WTC11 (cell line): Measurements from ENCODE around the gene FBXO21. TPM values are rescaled to one million over a fixed set of nuclear protein-coding genes. Genes with fewer than 3 reads are reported as not detected.

Experiments used
- ATAC-seq: fragments of 200-7000 bp; cut with Tn5 transposase; 2 replicates; pipeline ENCODE4 v1.10.0; 2021; ENCODE audit warnings: mild to moderate bottlenecking, moderate library complexity
- CTCF ChIA-PET: fragments of 300-600 bp; sonication (Branson Sonifier 250); formaldehyde crosslinking; loops from one replicate; lab custom pipeline; 2021; ENCODE audit warnings: antibody characterized with exemption; lab: Charles Lee
- POLR2A ChIA-PET: fragments of 350-600 bp; sonication (Branson Sonifier 250); formaldehyde crosslinking; loops from one replicate; lab custom pipeline; 2021; ENCODE audit warnings: antibody characterized with exemption; lab: Charles Lee
- DNase-seq: peaks from one replicate; pipeline ENCODE4 v3.0.0; 2021; ENCODE audit warnings: low spot score
- H3K27ac Mint-ChIP-seq: 2 replicates; pipeline ENCODE4 v1.8.0; 2021; ENCODE audit warnings: mixed read lengths
- H3K27me3 Mint-ChIP-seq: 2 replicates; pipeline ENCODE4 v1.8.0; 2021; ENCODE audit warnings: low read depth, mild to moderate bottlenecking, moderate library complexity, mixed read lengths
- H3K36me3 Mint-ChIP-seq: 2 replicates; pipeline ENCODE4 v1.8.0; 2021; ENCODE audit warnings: mixed read lengths
- H3K4me1 Mint-ChIP-seq: 2 replicates; pipeline ENCODE4 v1.8.0; 2022; ENCODE audit warnings: mixed read lengths
- H3K4me3 Mint-ChIP-seq: 2 replicates; pipeline ENCODE4 v1.8.0; 2021; ENCODE audit warnings: mild to moderate bottlenecking, moderate library complexity, mixed read lengths
- H3K9me3 Mint-ChIP-seq: 2 replicates; pipeline ENCODE4 v1.8.0; 2021; ENCODE audit warnings: mixed read lengths
- CREB1 ChIP-seq: sonication (generic); formaldehyde crosslinking; IDR thresholded peaks from 2 replicates; pipeline ENCODE4 v1.8.0; 2023; ENCODE audit warnings: mild to moderate bottlenecking, missing genetic modification reagents
- GRHL2 ChIP-seq: fragments of 250-450 bp; sonication (Bioruptor Pico); IDR thresholded peaks from 2 replicates; pipeline ENCODE4 v1.8.0; 2022; ENCODE audit warnings: mild to moderate bottlenecking, moderate library complexity; ENCODE audit not compliant: insufficient replicate concordance, severe bottlenecking
- HMGA2 ChIP-seq: fragments of 250-450 bp; sonication (Bioruptor Pico); IDR thresholded peaks from 2 replicates; pipeline ENCODE4 v1.4.0; 2021; ENCODE audit warnings: mild to moderate bottlenecking, moderate library complexity
- IRF2 ChIP-seq: sonication (generic); formaldehyde crosslinking; IDR thresholded peaks from 2 replicates; pipeline ENCODE4 v1.8.0; 2022; ENCODE audit warnings: low read depth, missing genetic modification reagents, borderline replicate concordance
- JUN ChIP-seq: sonication (generic); formaldehyde crosslinking; IDR thresholded peaks from 2 replicates; pipeline ENCODE4 v1.8.0; 2023; ENCODE audit warnings: mild to moderate bottlenecking, missing genetic modification reagents
- NR3C1 ChIP-seq: sonication (generic); formaldehyde crosslinking; conservative IDR thresholded peaks from 2 replicates; pipeline ENCODE4 v1.8.1; 2023; ENCODE audit warnings: low read depth, mild to moderate bottlenecking, missing genetic modification reagents
- OVOL2 ChIP-seq: fragments of 250-450 bp; sonication (Bioruptor Pico); IDR thresholded peaks from 2 replicates; pipeline ENCODE4 v1.9.0; 2021; ENCODE audit warnings: mild to moderate bottlenecking, borderline replicate concordance
- PRRX2 ChIP-seq: fragments of 250-450 bp; sonication (Bioruptor Pico); IDR thresholded peaks from 2 replicates; pipeline ENCODE4 v1.8.0; 2021; ENCODE audit warnings: mild to moderate bottlenecking
- RORB ChIP-seq: fragments of 250-450 bp; sonication (Bioruptor Pico); IDR thresholded peaks from 2 replicates; pipeline ENCODE4 v1.9.0; 2021; ENCODE audit warnings: mild to moderate bottlenecking
- TCF7 ChIP-seq: sonication (generic); formaldehyde crosslinking; IDR thresholded peaks from 2 replicates; pipeline ENCODE4 v1.8.0; 2022; ENCODE audit warnings: mild to moderate bottlenecking, low read depth, missing genetic modification reagents, moderate library complexity
- ZBTB21 ChIP-seq: sonication (generic); formaldehyde crosslinking; IDR thresholded peaks from 2 replicates; pipeline ENCODE4 v1.8.1; 2023; ENCODE audit warnings: mild to moderate bottlenecking, missing genetic modification reagents, borderline replicate concordance
- ZNF396 ChIP-seq: fragments of 250-450 bp; sonication (Bioruptor Pico); IDR thresholded peaks from 2 replicates; pipeline ENCODE4 v1.8.0; 2021; ENCODE audit warnings: mild to moderate bottlenecking, moderate library complexity, borderline replicate concordance
- ZNF671 ChIP-seq: fragments of 250-450 bp; sonication (Bioruptor Pico); IDR thresholded peaks from 2 replicates; pipeline ENCODE4 v1.8.0; 2021; ENCODE audit warnings: mild to moderate bottlenecking
- total RNA-seq: library from RNA; stranded (reverse); gene quantifications from 3 replicates; pipeline ENCODE4 v1.2.3, GENCODE V29; 2021
- TF ChIP-seq, protein P1 (sequence below): sonication (generic); formaldehyde crosslinking; conservative IDR thresholded peaks from 2 replicates; pipeline ENCODE4 v1.8.1; 2022; ENCODE audit warnings: mild to moderate bottlenecking, missing genetic modification reagents
- TF ChIP-seq, protein P2 (sequence below): sonication (generic); formaldehyde crosslinking; IDR thresholded peaks from 2 replicates; pipeline ENCODE4 v1.8.1; 2023; ENCODE audit warnings: mild to moderate bottlenecking, missing genetic modification reagents
- TF ChIP-seq, protein P3 (sequence below): fragments of 250-450 bp; sonication (Bioruptor Pico); IDR thresholded peaks from 2 replicates; pipeline ENCODE4 v2.1.2; 2022; ENCODE audit warnings: mild to moderate bottlenecking, moderate library complexity
- TF ChIP-seq, protein P4 (sequence below): fragments of 250-450 bp; sonication (Bioruptor Pico); IDR thresholded peaks from 2 replicates; pipeline ENCODE4 v1.9.0; 2021; ENCODE audit warnings: mild to moderate bottlenecking
- TF ChIP-seq, protein P5 (sequence below): sonication (generic); formaldehyde crosslinking; IDR thresholded peaks from 2 replicates; pipeline ENCODE4 v1.8.1; 2022; ENCODE audit warnings: missing genetic modification reagents, borderline replicate concordance
- TF ChIP-seq, protein P6 (sequence below): sonication (generic); formaldehyde crosslinking; IDR thresholded peaks from 2 replicates; pipeline ENCODE4 v1.8.1; 2022; ENCODE audit warnings: mild to moderate bottlenecking, missing genetic modification reagents, moderate library complexity, borderline replicate concordance
- TF ChIP-seq, protein P7 (sequence below): sonication (generic); formaldehyde crosslinking; IDR thresholded peaks from 2 replicates; pipeline ENCODE4 v1.8.0; 2023; ENCODE audit warnings: missing genetic modification reagents, mild to moderate bottlenecking, borderline replicate concordance

FBXO21 gene
- total RNA-seq, 1 experiment from 2014 or later, result 60.3 TPM

DNA sequence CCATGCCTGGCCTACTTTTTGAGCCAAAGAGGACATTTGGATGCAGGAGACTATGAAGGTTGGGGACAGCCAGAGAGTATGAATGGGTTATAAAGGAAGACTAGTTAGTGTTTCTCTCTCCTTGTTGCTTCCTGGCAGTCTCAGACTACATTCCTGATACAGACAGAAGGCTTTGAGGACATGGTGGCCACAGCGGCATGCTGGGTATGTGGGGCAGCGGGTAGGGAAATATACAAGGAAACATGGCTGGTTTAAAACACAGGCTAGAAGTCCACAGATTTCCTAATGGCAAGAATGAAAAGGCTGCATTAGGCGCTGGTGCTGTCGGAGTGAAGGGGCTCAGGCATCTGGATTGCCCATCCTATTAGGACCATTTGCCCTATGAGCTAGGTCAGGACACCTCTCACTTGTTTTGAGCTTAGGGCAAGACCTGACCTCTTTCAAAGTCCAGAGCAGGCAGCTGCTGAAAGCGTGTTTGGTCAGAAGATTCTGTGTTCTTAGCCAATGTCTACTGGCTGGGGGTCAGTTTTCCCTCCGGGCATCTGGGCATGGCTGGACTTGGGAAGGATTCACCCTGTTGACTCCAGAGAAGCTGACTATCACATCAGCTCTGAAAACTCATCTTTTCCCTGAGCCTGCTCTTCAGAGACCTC is 20.1 kb upstream of the FBXO21 start (continued):
- TF ChIP-seq, protein P1, sequence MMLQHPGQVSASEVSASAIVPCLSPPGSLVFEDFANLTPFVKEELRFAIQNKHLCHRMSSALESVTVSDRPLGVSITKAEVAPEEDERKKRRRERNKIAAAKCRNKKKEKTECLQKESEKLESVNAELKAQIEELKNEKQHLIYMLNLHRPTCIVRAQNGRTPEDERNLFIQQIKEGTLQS (CRISPR knock-in tag), result no peak
- no peak for TF ChIP-seq ZBTB21 (CRISPR knock-in tag)
- no peak for TF ChIP-seq HMGA2
- TF ChIP-seq TCF7 (CRISPR knock-in tag), result no peak

DNA sequence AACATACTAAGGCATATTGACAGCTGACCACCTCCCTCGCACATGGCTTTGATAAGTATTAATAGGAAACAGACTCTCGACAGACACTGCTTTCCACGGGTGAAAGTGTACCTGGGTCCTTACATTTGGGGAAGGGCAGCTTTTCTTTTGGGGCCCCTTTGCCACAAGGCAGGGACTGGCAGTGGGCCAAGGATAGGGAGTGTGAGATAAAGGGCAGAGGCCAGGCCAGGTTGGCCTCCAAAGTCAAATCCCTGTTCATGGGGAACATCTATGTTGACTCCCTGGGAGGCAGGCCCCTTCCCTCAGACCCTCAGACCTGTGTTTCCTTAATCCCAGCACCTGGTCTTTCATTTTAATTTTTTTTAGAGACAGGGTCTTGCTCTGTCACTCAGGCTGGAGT is 19.4 kb upstream of the FBXO21 start:
- peaks cover 17% of the 10 kb centered on the region for H3K4me1 Mint-ChIP-seq
- no peaks in the 10 kb centered on the region for H3K9me3 Mint-ChIP-seq
- no peak overlapping the region for H3K27ac Mint-ChIP-seq
- no peak for DNase-seq
- no peaks in the 10 kb centered on the region for H3K36me3 Mint-ChIP-seq
- POLR2A ChIA-PET, result no interaction called here
- CTCF ChIA-PET, result interaction anchor here (0.6 to 1.6 kb wide), 2 partner anchors 27 to 398 kb away, joined by 3 to 7 read pairs; no protein-coding TSS in a partner anchor
- ATAC-seq, result no peak
- no peak overlapping the region for H3K4me3 Mint-ChIP-seq
- H3K27me3 Mint-ChIP-seq, result no peaks in the 10 kb centered on the region; the same call in 1 of the 2 replicates
- TF ChIP-seq NR3C1 (CRISPR knock-in tag) (no peak), IRF2 (CRISPR knock-in tag) (no peak), CREB1 (CRISPR knock-in tag) (no peak), ZBTB21 (CRISPR knock-in tag) (no peak)
- TF ChIP-seq, protein P2, sequence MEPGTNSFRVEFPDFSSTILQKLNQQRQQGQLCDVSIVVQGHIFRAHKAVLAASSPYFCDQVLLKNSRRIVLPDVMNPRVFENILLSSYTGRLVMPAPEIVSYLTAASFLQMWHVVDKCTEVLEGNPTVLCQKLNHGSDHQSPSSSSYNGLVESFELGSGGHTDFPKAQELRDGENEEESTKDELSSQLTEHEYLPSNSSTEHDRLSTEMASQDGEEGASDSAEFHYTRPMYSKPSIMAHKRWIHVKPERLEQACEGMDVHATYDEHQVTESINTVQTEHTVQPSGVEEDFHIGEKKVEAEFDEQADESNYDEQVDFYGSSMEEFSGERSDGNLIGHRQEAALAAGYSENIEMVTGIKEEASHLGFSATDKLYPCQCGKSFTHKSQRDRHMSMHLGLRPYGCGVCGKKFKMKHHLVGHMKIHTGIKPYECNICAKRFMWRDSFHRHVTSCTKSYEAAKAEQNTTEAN (CRISPR knock-in tag), result no peak
- TF ChIP-seq, protein P3, sequence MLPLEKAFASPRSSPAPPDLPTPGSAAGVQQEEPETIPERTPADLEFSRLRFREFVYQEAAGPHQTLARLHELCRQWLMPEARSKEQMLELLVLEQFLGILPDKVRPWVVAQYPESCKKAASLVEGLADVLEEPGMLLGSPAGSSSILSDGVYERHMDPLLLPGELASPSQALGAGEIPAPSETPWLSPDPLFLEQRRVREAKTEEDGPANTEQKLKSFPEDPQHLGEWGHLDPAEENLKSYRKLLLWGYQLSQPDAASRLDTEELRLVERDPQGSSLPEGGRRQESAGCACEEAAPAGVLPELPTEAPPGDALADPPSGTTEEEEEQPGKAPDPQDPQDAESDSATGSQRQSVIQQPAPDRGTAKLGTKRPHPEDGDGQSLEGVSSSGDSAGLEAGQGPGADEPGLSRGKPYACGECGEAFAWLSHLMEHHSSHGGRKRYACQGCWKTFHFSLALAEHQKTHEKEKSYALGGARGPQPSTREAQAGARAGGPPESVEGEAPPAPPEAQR, result no peak
- TF ChIP-seq, protein P4, sequence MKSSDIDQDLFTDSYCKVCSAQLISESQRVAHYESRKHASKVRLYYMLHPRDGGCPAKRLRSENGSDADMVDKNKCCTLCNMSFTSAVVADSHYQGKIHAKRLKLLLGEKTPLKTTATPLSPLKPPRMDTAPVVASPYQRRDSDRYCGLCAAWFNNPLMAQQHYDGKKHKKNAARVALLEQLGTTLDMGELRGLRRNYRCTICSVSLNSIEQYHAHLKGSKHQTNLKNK, result no peak
- TF ChIP-seq, protein P5, sequence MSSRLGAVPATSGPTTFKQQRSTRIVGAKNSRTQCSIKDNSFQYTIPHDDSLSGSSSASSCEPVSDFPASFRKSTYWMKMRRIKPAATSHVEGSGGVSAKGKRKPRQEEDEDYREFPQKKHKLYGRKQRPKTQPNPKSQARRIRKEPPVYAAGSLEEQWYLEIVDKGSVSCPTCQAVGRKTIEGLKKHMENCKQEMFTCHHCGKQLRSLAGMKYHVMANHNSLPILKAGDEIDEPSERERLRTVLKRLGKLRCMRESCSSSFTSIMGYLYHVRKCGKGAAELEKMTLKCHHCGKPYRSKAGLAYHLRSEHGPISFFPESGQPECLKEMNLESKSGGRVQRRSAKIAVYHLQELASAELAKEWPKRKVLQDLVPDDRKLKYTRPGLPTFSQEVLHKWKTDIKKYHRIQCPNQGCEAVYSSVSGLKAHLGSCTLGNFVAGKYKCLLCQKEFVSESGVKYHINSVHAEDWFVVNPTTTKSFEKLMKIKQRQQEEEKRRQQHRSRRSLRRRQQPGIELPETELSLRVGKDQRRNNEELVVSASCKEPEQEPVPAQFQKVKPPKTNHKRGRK (CRISPR knock-in tag), result no peak

DNA sequence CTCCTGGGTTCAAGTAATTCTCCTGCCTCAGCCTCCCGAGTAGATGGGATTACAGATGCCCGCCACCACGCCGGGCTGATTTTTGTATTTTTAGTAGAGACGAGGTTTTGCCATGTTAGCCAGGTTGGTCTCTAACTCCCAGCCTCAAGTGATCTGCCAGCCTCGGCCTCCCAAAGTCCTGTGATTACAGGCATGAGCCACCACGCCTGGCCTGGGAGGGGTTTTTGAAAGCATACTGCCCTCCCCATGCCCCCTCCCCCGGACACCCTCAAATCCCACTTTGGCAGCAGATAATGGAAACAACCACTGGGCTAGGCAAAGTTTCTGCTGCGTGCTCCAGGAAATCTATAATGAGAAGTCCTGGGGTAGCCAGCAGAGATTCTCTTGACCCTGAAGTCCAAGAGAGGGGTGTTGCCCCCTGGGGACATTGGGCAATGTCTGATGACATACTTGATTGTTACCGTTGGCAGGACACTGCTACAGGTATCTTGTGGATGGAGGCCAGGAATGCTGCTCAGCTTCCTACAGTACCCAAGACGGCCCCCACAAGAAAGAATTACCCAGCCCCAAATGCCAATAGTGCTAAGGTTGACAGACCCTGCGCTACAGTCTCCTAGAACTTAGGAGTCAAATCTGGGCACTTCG is 18.7 kb upstream of the FBXO21 start:
- no peak overlapping the region for H3K4me3 Mint-ChIP-seq
- ChIA-PET POLR2A (no interaction called here), CTCF (interaction anchor here (0.6 to 1.0 kb wide), 2 partner anchors 18 to 27 kb away, joined by 3 read pairs; no protein-coding TSS in a partner anchor)
- TF ChIP-seq ZNF671 (CRISPR knock-in tag) (no peak), GRHL2 (CRISPR knock-in tag) (no peak), ZNF396 (CRISPR knock-in tag) (no peak), RORB (CRISPR knock-in tag) (no peak), JUN (CRISPR knock-in tag) (no peak), PRRX2 (CRISPR knock-in tag) (no peak), OVOL2 (CRISPR knock-in tag) (no peak)
- TF ChIP-seq, protein P6, sequence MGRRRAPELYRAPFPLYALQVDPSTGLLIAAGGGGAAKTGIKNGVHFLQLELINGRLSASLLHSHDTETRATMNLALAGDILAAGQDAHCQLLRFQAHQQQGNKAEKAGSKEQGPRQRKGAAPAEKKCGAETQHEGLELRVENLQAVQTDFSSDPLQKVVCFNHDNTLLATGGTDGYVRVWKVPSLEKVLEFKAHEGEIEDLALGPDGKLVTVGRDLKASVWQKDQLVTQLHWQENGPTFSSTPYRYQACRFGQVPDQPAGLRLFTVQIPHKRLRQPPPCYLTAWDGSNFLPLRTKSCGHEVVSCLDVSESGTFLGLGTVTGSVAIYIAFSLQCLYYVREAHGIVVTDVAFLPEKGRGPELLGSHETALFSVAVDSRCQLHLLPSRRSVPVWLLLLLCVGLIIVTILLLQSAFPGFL (CRISPR knock-in tag), result no peak
- TF ChIP-seq, protein P7, sequence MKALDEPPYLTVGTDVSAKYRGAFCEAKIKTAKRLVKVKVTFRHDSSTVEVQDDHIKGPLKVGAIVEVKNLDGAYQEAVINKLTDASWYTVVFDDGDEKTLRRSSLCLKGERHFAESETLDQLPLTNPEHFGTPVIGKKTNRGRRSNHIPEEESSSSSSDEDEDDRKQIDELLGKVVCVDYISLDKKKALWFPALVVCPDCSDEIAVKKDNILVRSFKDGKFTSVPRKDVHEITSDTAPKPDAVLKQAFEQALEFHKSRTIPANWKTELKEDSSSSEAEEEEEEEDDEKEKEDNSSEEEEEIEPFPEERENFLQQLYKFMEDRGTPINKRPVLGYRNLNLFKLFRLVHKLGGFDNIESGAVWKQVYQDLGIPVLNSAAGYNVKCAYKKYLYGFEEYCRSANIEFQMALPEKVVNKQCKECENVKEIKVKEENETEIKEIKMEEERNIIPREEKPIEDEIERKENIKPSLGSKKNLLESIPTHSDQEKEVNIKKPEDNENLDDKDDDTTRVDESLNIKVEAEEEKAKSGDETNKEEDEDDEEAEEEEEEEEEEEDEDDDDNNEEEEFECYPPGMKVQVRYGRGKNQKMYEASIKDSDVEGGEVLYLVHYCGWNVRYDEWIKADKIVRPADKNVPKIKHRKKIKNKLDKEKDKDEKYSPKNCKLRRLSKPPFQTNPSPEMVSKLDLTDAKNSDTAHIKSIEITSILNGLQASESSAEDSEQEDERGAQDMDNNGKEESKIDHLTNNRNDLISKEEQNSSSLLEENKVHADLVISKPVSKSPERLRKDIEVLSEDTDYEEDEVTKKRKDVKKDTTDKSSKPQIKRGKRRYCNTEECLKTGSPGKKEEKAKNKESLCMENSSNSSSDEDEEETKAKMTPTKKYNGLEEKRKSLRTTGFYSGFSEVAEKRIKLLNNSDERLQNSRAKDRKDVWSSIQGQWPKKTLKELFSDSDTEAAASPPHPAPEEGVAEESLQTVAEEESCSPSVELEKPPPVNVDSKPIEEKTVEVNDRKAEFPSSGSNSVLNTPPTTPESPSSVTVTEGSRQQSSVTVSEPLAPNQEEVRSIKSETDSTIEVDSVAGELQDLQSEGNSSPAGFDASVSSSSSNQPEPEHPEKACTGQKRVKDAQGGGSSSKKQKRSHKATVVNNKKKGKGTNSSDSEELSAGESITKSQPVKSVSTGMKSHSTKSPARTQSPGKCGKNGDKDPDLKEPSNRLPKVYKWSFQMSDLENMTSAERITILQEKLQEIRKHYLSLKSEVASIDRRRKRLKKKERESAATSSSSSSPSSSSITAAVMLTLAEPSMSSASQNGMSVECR (CRISPR knock-in tag), result no peak

More for the DNA sequence above, 18.7 kb upstream of the FBXO21 start:
- Mint-ChIP-seq H3K36me3 (no peaks in the 10 kb centered on the region), H3K27me3 (no peaks in the 10 kb centered on the region; the same call in 1 of the 2 replicates), H3K27ac (no peak overlapping the region), H3K9me3 (no peaks in the 10 kb centered on the region), H3K4me1 (peaks cover 20% of the 10 kb centered on the region)
- DNase-seq (no peak), ATAC-seq (no peak)
